ENCODE measurements around the gene LDLRAD1.

LDLRAD1 gene

DNA sequence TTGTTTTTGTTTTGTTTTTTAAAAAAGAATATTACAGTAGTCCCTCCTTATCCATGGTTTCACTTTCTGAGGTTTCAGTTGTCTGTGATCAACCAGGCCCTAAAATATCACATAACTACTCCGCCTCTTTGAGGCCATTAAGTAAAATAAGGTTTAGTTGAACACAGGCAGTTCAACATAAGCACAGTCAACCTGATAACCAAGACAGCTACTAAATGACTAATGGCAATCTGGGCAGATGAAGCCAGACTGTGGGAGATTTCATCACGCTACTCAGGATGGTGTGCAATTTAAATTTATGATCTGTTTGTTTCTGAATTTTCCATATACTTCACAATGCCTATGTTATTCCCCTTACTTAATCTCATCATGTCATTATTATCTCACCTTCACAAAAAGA lies 30.1 kb downstream of the LDLRAD1 start:
- DNase-seq (ENCODE audit: low read depth) = no peak
- TF ChIP-seq, protein P1, sequence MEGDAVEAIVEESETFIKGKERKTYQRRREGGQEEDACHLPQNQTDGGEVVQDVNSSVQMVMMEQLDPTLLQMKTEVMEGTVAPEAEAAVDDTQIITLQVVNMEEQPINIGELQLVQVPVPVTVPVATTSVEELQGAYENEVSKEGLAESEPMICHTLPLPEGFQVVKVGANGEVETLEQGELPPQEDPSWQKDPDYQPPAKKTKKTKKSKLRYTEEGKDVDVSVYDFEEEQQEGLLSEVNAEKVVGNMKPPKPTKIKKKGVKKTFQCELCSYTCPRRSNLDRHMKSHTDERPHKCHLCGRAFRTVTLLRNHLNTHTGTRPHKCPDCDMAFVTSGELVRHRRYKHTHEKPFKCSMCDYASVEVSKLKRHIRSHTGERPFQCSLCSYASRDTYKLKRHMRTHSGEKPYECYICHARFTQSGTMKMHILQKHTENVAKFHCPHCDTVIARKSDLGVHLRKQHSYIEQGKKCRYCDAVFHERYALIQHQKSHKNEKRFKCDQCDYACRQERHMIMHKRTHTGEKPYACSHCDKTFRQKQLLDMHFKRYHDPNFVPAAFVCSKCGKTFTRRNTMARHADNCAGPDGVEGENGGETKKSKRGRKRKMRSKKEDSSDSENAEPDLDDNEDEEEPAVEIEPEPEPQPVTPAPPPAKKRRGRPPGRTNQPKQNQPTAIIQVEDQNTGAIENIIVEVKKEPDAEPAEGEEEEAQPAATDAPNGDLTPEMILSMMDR (IDR thresholded peaks at IDR 0.05; ENCODE audit: control insufficient read depth, insufficient read depth, low read depth, low read length, missing control alignments) = no peak
- no peak overlapping the region for H3K4me3 ChIP-seq (ENCODE audit: control insufficient read depth, low read depth, low read length)

GRCh38 chr1:53986458-53986857 lies 31.5 kb downstream of the LDLRAD1 start:
- DNase-seq (ENCODE audit: low read depth) = no peak
- TF ChIP-seq, protein P1 (IDR thresholded peaks at IDR 0.05; ENCODE audit: control insufficient read depth, insufficient read depth, low read depth, low read length, missing control alignments) = no peak
- no peak overlapping the region for H3K4me3 ChIP-seq (ENCODE audit: control insufficient read depth, low read depth, low read length)

DNA sequence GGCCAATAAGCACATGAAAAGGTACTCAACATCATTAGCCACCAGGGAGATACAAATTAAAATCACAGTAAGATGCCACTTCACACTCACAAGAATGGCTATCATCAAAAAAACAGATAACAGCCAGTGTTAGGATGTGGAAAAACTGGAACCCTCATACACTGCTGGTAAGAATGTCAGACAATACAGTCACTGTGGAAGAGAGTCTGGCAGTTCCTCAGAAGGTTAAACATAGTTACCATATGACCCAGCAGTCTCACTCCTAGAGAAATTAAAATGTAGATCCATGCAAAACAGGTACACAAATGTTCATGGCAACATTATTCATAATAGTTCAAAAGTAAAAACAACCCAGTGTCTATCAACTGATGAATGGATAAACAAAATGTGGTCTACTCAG lies 33.3 kb downstream of the LDLRAD1 start:
- TF ChIP-seq, protein P1 (IDR thresholded peaks at IDR 0.05; ENCODE audit: control insufficient read depth, insufficient read depth, low read depth, low read length, missing control alignments) = no peak
- no peak overlapping the region for H3K4me3 ChIP-seq (ENCODE audit: control insufficient read depth, low read depth, low read length)

DNA sequence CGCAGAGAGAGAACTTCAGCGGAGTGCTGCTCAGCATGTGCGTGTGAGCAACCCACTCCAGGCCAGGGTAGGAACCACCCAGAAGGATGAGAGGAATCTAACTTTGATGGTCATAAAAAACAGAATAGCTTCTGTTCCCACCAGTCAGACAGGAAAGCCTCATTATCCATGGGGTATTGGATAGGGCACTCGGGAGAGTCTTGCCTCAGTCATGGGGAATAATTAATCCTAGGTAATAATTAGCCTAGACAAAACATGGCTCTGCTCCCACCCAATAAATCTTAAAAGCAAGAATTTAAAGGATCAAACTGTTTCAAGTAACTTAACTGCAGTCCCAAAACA lies 35.3 kb downstream of the LDLRAD1 start:
- TF ChIP-seq, protein P1 (IDR thresholded peaks at IDR 0.05; ENCODE audit: control insufficient read depth, insufficient read depth, low read depth, low read length, missing control alignments) = no peak
- DNase-seq (ENCODE audit: low read depth) = no peak
- peak overlapping the region; percentile 30 for H3K4me3 ChIP-seq (ENCODE audit: control insufficient read depth, low read depth, low read length)

More for the DNA sequence above, 33.3 kb downstream of the LDLRAD1 start:
- DNase-seq (ENCODE audit: low read depth) = no peak

DNA sequence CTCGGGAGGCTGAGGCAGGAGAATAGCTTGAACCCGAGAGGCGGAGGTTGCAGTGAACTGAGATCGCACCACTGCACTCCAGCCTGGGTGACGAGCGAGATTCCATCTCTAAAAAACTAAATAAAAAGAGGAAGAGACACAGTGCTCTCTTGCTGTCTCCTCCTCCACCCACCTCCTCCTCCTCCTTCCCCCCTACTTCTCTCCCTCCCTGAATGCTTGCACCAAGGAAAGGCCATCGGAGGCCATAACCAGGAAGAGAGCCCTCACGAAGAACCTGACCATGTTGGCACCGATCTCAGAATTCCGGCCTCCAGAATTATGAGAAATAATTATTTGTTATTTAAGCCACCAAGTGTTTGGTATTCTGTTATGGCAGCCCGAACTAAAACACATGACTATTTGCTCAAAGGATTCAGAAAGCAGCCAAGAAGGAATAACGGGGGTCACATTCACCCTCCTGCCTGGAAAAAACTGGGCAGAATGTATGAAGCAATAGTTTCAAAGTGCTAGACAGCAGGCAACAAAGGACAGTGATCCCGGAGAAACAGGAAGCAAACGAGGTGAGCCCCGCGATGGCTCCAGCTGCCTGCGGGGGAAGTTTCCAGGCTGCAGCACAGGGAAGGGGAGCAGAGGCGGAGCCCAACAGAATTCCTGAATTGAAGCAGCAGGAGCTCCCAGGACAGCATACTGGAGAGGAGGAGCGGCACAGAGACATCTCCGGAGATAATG lies 35.8 kb downstream of the LDLRAD1 start:
- TF ChIP-seq, protein P1 (IDR thresholded peaks at IDR 0.05; ENCODE audit: control insufficient read depth, insufficient read depth, low read depth, low read length, missing control alignments) = no peak
- no peak for DNase-seq (ENCODE audit: low read depth)
- H3K4me3 ChIP-seq (ENCODE audit: control insufficient read depth, low read depth, low read length) = peak overlapping the region; percentile 30

GRCh38 chr1:53981220-53981619 lies 36.8 kb downstream of the LDLRAD1 start:
- DNase-seq (ENCODE audit: low read depth) = no peak
- no peak overlapping the region for H3K4me3 ChIP-seq (ENCODE audit: control insufficient read depth, low read depth, low read length)
- TF ChIP-seq, protein P1 (IDR thresholded peaks at IDR 0.05; ENCODE audit: control insufficient read depth, insufficient read depth, low read depth, low read length, missing control alignments) = no peak
